ENCODE results near the gene COPS8. TPM values are rescaled to one million over a fixed set of nuclear protein-coding genes. Genes with fewer than 3 reads are reported as not detected.

The COPS8 gene
- total RNA-seq, 2 experiments from 2014 or later: 51.5 to 54.2 TPM

DNA sequence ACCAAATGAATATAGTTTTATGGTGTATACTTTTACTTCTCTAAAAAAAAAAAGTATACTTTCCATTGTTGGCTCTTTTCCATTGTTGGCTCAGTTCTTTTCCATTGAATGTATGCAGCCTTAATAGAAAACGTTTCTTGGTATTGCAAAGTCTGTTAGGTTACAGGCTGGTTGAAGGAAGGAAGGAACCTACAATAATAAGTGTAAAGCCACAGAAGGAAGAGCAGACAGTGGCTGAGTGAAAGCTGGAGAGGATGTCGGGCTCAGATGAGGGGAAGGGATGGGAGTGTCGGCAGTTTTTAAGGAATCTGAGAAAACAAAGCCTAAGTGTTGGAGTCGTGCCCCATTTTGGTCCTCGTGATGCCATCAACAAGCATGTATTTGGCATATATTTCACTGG is 6.8 kb downstream of the COPS8 start:
- Mint-ChIP-seq H3K4me3 (no peak overlapping the region), H3K27ac (no peak overlapping the region), H3K4me1 (ENCODE audit: low read depth) (peaks cover 2% of the 10 kb centered on the region), H3K9me3 (no peaks in the 10 kb centered on the region), H3K36me3 (ENCODE audit: low read depth) (peaks cover 29% of the 10 kb centered on the region), H3K27me3 (no peaks in the 10 kb centered on the region)
- TF ChIP-seq, protein P1, sequence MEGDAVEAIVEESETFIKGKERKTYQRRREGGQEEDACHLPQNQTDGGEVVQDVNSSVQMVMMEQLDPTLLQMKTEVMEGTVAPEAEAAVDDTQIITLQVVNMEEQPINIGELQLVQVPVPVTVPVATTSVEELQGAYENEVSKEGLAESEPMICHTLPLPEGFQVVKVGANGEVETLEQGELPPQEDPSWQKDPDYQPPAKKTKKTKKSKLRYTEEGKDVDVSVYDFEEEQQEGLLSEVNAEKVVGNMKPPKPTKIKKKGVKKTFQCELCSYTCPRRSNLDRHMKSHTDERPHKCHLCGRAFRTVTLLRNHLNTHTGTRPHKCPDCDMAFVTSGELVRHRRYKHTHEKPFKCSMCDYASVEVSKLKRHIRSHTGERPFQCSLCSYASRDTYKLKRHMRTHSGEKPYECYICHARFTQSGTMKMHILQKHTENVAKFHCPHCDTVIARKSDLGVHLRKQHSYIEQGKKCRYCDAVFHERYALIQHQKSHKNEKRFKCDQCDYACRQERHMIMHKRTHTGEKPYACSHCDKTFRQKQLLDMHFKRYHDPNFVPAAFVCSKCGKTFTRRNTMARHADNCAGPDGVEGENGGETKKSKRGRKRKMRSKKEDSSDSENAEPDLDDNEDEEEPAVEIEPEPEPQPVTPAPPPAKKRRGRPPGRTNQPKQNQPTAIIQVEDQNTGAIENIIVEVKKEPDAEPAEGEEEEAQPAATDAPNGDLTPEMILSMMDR (IDR thresholded peaks at IDR 0.05): no peak
- ATAC-seq (no peak), DNase-seq (no peak)
- ChIA-PET POLR2A (no interaction called here), CTCF (no interaction called here)
- intact Hi-C loops (cut with micrococcal nuclease): no loop called here

DNA sequence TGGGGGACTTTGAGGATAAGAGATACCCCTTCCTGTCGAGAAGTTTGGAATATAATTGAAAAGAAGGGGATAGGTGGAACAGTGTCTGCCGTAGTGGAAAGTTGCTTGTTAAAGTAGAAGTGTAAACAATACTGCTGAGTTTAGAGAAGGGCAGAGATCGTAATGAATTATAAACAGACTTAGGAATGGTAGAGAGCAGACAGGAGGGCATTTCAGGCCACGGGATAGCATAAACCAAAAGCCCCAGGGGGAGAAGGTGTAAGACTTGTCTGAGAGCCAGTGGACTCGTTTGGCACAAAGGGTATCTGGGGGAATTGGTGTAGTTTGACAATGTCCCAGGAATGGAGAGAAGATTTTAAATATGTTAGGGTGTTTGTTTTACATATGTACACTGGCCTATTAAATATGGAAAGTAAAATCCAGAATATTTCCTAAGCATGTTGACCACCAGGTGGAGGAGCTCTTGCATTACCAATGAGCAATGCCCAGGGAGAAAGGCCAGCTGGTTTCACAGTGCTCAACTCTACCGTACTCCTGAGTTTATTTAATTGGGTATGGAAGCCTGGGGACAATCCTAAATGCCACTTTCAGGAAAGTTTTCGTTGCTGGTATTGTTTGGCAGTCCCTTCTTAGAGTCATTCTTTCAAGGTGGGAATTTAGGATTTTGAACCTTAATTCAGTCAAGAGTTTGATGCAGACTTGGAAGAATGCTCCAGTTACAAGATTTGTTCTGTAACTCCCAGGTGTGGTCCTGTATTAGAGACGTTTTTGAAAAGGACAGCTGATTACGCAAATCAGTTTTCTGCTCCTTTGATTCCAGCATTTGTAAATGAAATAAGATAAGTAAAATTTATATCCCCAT is 7.5 kb downstream of the COPS8 start:
- ChIA-PET POLR2A (no interaction called here), CTCF (no interaction called here)
- intact Hi-C loops (cut with micrococcal nuclease): no loop called here
- Mint-ChIP-seq H3K4me1 (ENCODE audit: low read depth) (no peaks in the 10 kb centered on the region), H3K27me3 (no peaks in the 10 kb centered on the region), H3K27ac (no peak overlapping the region), H3K36me3 (ENCODE audit: low read depth) (peaks cover 33% of the 10 kb centered on the region), H3K9me3 (no peaks in the 10 kb centered on the region), H3K4me3 (no peak overlapping the region)
- TF ChIP-seq, protein P1 (IDR thresholded peaks at IDR 0.05): no peak
- DNase-seq: no peak
- ATAC-seq: no peak

DNA sequence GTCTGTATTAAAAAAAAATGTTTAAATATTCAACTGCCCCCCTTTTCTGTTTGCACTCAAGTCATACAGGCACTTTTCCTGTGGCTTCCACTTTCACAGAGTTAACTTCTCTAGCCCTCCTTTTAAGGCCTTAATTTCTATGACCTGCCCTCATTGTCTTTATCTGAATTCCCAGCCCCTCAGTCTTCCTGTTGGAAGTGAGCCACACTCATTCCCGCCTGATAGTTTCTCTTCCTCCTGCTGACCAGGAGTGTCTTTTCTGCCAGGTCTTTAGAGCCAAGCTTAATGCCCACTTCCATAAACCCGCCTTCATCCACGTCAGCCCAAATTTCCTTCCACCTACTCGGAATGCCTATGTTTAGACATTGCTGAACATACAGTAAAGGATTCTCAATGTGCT is 10.5 kb downstream of the COPS8 start:
- no peaks in the 10 kb centered on the region for H3K27me3 Mint-ChIP-seq
- ATAC-seq: no peak
- POLR2A ChIA-PET: interaction anchor here (1.8 kb wide), 1 partner anchor 10 kb away, joined by 4 read pairs; no protein-coding TSS in a partner anchor
- peaks cover 52% of the 10 kb centered on the region for H3K36me3 Mint-ChIP-seq (ENCODE audit: low read depth)
- DNase-seq: no peak
- intact Hi-C loops (cut with micrococcal nuclease): no loop called here
- H3K27ac Mint-ChIP-seq: no peak overlapping the region
- no peaks in the 10 kb centered on the region for H3K9me3 Mint-ChIP-seq
- CTCF ChIA-PET: interaction anchor here (2.6 kb wide), 1 partner anchor 9 kb away, joined by 11 read pairs; the partner anchor contains the start of gene COPS8
- H3K4me1 Mint-ChIP-seq (ENCODE audit: low read depth): no peaks in the 10 kb centered on the region
- H3K4me3 Mint-ChIP-seq: no peak overlapping the region
- TF ChIP-seq, protein P1 (IDR thresholded peaks at IDR 0.05): no peak

DNA sequence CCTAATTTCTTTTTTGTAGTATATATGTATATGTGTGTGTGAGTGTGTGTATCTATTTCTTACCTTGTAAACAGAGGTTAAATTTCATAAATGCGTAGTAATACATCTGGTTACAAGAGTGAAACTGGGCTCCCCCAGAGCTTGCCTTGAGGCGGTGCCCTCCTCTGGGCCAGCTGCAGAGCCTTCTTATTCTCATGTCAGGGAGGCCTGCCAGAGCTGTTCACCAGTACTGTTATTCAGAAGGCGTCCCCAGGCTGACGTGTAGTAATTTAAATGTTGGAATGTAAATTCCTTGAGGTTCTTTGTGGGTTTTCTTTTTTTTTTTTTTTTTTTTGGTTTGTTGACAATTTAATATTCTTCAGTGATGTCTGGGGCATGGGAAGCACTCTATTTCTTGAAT is 11.2 kb downstream of the COPS8 start:
- H3K9me3 Mint-ChIP-seq: no peaks in the 10 kb centered on the region
- H3K4me3 Mint-ChIP-seq: no peak overlapping the region
- no peaks in the 10 kb centered on the region for H3K27me3 Mint-ChIP-seq
- H3K27ac Mint-ChIP-seq: no peak overlapping the region
- ChIA-PET CTCF (interaction anchor here (2.6 kb wide), 1 partner anchor 10 kb away, joined by 11 read pairs; the partner anchor contains the start of gene COPS8), POLR2A (interaction anchor here (1.3 kb wide), 1 partner anchor 11 kb away, joined by 3 read pairs; no protein-coding TSS in a partner anchor)
- intact Hi-C loops (cut with micrococcal nuclease): no loop called here
- DNase-seq: no peak
- ATAC-seq: no peak
- peaks cover 58% of the 10 kb centered on the region for H3K36me3 Mint-ChIP-seq (ENCODE audit: low read depth)
- H3K4me1 Mint-ChIP-seq (ENCODE audit: low read depth): no peaks in the 10 kb centered on the region
- TF ChIP-seq, protein P1 (IDR thresholded peaks at IDR 0.05): no peak

DNA sequence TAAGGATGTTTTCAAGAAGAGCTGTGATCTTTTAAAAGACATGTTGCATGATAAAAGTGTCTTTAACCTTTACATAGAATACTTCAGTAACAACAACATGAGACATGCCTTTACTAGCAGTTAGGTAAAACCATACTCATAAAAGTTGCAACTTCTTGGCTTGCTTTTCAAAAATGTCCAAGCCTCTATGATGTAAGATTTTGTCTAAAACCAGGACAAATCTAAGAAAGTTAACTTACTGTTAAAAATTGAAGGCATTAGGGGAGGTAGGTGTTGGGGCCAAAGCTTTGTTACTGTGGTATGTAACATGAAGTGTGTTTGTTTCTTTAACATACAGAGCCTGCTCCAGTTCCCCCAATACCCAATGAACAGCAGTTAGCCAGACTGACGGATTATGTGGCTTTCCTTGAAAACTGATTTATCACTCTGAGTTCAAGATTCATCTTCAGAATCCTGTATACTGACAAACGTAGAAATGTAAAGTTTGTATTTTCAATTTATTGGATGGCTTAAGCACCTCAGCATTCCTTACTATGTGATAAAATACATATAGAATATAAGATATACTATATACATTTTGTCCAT is 11.7 kb downstream of the COPS8 start:
- Mint-ChIP-seq H3K4me3 (no peak overlapping the region), H3K27ac (no peak overlapping the region), H3K36me3 (ENCODE audit: low read depth) (peaks cover 56% of the 10 kb centered on the region)

More for the DNA sequence above, 11.7 kb downstream of the COPS8 start:
- intact Hi-C loops (cut with micrococcal nuclease): no loop called here
- Mint-ChIP-seq H3K9me3 (no peaks in the 10 kb centered on the region), H3K27me3 (no peaks in the 10 kb centered on the region), H3K4me1 (ENCODE audit: low read depth) (no peaks in the 10 kb centered on the region)
- POLR2A ChIA-PET: interaction anchor here (1.3 kb wide), 1 partner anchor 11 kb away, joined by 3 read pairs; no protein-coding TSS in a partner anchor
- ATAC-seq: no peak
- no peak for DNase-seq
- CTCF ChIA-PET: interaction anchor here (2.6 kb wide), 1 partner anchor 10 kb away, joined by 11 read pairs; the partner anchor contains the start of gene COPS8
- TF ChIP-seq, protein P1 (IDR thresholded peaks at IDR 0.05): no peak
